Measurements from ENCODE around the gene TMEM91.

DNA sequence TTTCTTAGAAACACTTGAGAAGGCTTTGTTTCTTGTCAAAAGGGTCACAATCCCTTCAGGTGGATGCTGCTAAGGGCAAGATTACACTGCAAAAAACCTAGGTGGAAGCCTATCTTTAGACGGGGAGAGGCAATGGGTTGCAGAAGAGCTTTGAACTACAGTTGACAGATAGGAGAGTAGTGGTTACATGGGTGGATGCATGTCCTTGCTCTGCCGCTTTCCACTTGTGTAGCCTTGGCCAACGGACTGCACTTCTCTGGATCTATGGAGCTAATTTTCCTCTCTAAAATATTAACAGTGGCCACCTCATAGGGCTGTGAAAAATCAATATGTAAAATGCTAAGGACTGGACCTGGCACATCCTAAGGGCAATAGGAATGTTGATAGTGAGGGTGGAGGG, 22.3 kb downstream of the TMEM91 start:
- TF ChIP-seq POLR2A (IDR thresholded peaks at IDR 0.05) (no peak), POLR2AphosphoS5 (IDR thresholded peaks at IDR 0.05) (no peak)
- TF ChIP-seq, protein P1, sequence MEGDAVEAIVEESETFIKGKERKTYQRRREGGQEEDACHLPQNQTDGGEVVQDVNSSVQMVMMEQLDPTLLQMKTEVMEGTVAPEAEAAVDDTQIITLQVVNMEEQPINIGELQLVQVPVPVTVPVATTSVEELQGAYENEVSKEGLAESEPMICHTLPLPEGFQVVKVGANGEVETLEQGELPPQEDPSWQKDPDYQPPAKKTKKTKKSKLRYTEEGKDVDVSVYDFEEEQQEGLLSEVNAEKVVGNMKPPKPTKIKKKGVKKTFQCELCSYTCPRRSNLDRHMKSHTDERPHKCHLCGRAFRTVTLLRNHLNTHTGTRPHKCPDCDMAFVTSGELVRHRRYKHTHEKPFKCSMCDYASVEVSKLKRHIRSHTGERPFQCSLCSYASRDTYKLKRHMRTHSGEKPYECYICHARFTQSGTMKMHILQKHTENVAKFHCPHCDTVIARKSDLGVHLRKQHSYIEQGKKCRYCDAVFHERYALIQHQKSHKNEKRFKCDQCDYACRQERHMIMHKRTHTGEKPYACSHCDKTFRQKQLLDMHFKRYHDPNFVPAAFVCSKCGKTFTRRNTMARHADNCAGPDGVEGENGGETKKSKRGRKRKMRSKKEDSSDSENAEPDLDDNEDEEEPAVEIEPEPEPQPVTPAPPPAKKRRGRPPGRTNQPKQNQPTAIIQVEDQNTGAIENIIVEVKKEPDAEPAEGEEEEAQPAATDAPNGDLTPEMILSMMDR (IDR thresholded peaks at IDR 0.05) = no peak

All from sigmoid colon (tissue), 4 donors.